ENCODE measurements around the gene PADI3. TPM values are rescaled to one million over a fixed set of nuclear protein-coding genes. Genes with fewer than 3 reads are reported as not detected.

The PADI3 gene
- total RNA-seq, 4 donors from 2014 or later: not detected

DNA sequence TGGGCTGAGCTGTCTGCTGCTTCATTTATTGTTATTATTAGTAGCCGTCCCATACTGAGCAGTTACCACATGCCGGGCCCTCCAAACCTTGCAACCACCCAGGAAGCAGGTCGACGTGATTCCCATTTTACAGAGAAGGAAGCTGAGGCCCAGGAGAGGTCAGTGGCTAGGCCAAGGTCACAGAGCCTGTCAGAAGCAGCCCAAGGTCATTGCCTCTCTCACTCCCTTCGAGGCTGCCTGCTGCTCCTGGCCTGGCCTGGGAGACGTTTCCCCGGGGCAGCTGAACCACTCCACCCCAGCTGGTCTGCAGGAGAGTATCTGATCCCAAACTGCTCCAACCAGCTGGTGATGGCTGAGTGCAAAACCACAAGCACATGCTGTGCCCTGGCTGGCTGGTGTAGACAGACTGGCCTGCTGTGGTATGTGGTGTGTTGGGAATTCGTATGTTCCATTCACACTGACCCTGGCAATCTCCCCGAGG lies 65.6 kb downstream of the PADI3 start:
- TF ChIP-seq, protein P1, sequence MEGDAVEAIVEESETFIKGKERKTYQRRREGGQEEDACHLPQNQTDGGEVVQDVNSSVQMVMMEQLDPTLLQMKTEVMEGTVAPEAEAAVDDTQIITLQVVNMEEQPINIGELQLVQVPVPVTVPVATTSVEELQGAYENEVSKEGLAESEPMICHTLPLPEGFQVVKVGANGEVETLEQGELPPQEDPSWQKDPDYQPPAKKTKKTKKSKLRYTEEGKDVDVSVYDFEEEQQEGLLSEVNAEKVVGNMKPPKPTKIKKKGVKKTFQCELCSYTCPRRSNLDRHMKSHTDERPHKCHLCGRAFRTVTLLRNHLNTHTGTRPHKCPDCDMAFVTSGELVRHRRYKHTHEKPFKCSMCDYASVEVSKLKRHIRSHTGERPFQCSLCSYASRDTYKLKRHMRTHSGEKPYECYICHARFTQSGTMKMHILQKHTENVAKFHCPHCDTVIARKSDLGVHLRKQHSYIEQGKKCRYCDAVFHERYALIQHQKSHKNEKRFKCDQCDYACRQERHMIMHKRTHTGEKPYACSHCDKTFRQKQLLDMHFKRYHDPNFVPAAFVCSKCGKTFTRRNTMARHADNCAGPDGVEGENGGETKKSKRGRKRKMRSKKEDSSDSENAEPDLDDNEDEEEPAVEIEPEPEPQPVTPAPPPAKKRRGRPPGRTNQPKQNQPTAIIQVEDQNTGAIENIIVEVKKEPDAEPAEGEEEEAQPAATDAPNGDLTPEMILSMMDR (IDR thresholded peaks at IDR 0.05; ENCODE audit: low read depth): no peak

DNA sequence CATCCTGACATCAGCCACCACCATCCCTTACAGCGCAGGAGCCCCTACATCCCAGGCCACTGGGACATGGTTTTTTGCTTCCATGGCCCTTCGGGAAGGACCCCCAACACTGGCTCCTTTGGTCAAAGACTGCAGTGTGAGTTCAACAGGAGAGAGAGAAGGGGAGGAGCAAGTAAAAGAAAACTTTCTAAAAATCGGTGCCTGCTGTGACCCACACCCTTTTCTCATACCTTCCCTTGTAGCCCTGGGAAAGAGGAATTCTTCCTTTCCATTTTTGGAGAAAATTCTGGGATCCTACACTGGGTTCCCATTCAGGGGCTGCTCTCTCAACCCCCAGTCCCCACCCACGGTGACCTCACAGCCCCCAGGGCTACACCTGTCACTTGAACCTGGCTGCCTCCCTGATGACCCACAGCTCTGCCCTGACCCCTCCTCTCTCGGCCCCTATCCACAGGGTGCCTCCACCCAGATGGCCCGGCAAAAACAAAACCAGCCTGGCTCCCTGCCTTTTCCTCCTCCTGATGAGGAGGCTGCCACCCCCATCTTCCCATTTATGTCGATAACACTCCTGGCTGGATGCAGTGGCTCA lies 66.7 kb downstream of the PADI3 start:
- TF ChIP-seq, protein P1 (IDR thresholded peaks at IDR 0.05; ENCODE audit: low read depth): no peak

DNA sequence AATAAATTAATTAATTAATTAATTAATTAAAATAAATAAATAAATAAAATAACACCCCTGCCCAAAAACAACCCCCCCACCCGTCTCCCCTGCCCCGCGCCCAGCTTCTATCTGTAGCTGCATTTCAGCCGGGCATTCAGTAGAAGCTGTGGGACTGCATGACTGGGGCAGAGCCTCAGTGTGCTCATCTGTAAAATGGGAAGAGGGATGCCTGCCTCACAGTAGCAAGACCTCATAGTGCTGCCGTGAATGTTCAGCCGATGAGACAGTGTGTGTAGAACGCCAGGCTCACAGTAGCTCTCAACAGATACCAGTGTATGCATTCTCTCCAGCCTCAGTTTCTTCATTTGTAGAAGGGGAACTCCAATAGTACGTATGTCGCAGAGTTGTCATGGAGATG lies 67.8 kb downstream of the PADI3 start:
- TF ChIP-seq, protein P1 (IDR thresholded peaks at IDR 0.05; ENCODE audit: low read depth): no peak

- TF ChIP-seq, protein P1 (IDR thresholded peaks at IDR 0.05; ENCODE audit: low read depth): no peak
Measured at GRCh38 chr1:17318262-17318661, 69.4 kb downstream of the PADI3 start.

DNA sequence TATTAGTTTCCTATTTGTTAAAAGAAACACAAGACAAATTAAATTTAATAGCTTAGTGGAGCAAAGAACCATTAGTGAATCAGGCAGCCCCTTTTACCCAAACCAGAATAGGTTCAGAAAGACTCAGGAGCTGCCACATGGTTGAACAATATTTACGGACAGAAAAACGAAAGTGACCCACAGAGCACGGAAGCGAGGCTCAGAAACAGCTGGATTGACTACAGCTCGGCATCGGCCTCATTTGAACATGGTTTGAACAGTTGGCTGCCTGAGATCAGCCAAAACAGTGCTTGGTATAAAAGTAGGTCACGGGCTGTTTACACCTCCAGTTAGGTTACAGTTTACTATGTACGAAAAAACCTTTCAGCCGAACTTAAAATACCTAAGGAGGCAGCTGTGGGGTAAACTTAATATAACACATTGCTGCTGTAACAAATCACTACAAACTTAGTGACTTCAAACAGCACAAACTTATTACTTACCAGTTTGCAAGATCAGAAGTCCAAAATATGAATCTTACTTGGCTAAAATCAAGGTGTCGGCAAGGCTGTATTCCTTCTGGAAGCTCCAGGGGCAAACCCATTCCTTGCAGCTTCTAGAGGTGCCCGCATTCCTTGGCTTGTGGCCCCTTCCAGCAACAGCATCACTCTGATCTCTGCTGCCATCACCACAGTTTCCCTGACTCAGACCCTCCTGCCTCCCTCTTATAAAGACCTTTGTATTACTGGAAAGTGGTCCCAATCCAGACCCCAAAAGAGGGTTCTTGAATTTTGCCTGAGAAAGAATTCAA lies 70.9 kb downstream of the PADI3 start:
- TF ChIP-seq, protein P1 (IDR thresholded peaks at IDR 0.05; ENCODE audit: low read depth): no peak

GRCh38 chr1:17328855-17329254 lies 80.0 kb downstream of the PADI3 start:
- TF ChIP-seq, protein P1 (IDR thresholded peaks at IDR 0.05; ENCODE audit: low read depth): no peak

DNA sequence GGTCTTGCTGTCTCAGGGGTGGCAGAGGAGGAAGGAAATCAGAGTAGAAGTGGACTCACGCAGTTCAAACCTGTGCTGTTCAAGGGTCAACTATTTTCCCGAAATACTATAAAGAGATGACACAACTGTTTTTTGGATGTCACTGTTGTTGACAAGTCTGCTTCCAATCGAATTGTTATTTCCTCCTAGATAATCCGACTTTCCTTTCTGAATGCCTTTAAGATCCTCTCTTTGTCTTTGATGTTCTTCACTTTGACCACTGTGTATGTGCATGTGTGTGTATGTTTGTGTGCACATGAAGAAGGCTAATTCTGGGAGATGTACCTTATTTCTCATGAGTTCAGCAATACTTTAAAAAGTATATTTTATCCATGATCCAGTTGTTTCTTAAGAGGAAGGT lies 80.7 kb downstream of the PADI3 start:
- TF ChIP-seq, protein P1 (IDR thresholded peaks at IDR 0.05; ENCODE audit: low read depth): no peak
